Endothelial cell of umbilical vein (primary cell): ENCODE data around the gene AHSP.

Experiments
- CTCF ChIP-seq, 2 donors: IDR thresholded peaks; 1 replicate in 1 of 2; 2 replicates in 1 of 2; pipeline ENCODE4 v1.5.1; 2011; ENCODE audit warnings: low read length in 2 of 2, mild to moderate bottlenecking in 2 of 2, moderate library complexity in 2 of 2, control low read depth in 1 of 2, inconsistent platforms in 1 of 2, low read depth in 1 of 2; ENCODE audit not compliant: insufficient read depth in 1 of 2; ENCODE audit errors: extremely low read depth in 1 of 2
- EZH2 ChIP-seq: IDR thresholded peaks from 2 replicates; pipeline ENCODE4 v1.6.1; 2012; ENCODE audit warnings: borderline replicate concordance, low read depth, mild to moderate bottlenecking, moderate library complexity, low read length, inconsistent platforms; ENCODE audit not compliant: severe bottlenecking
- GATA2 ChIP-seq: IDR thresholded peaks from 2 replicates; pipeline ENCODE4 v1.7.0; 2011; ENCODE audit warnings: low read depth, mild to moderate bottlenecking, moderate library complexity, mixed read lengths, low read length; ENCODE audit not compliant: insufficient read length, insufficient read depth
- JUN ChIP-seq: IDR thresholded peaks from 2 replicates; pipeline ENCODE4 v1.6.1; 2011; ENCODE audit warnings: borderline replicate concordance, low read depth; ENCODE audit not compliant: insufficient read length, insufficient read depth
- MAX ChIP-seq: IDR thresholded peaks from 2 replicates; pipeline ENCODE4 v1.6.1; 2011; ENCODE audit not compliant: insufficient read depth, insufficient read length
- MYC ChIP-seq: IDR thresholded peaks from one replicate; pipeline ENCODE4 v1.6.1; 2011; ENCODE audit warnings: mild to moderate bottlenecking, low read depth, low read length
- POLR2A ChIP-seq: IDR thresholded peaks from 2 replicates; pipeline ENCODE4 v1.6.1; 2012; ENCODE audit warnings: low read depth, mild to moderate bottlenecking, control low read depth, low read length
- POLR2AphosphoS5 ChIP-seq: IDR thresholded peaks from 2 replicates; pipeline ENCODE4 v1.6.1; 2012; ENCODE audit warnings: low read depth, mild to moderate bottlenecking, control low read depth, low read length, moderate library complexity; ENCODE audit not compliant: insufficient read depth

- TF ChIP-seq POLR2AphosphoS5: no peak
- no peak for TF ChIP-seq CTCF (IDR thresholded peaks at IDR 0.05; ENCODE audit: extremely low read depth in 1 of 2, insufficient read depth in 1 of 2, low read depth in 1 of 2, low read length in 2 of 2)
- TF ChIP-seq JUN: no peak
- TF ChIP-seq POLR2A: no peak
- no peak for TF ChIP-seq EZH2
- no peak for TF ChIP-seq MYC
- TF ChIP-seq MAX: no peak
- no peak for TF ChIP-seq GATA2
Measured at GRCh38 chr16:31478956-31479355, 48.7 kb upstream of the AHSP start.
